Panc1 (cell line): ENCODE data around the gene METRN.

Source experiments
- CTCF ChIP-seq: fragments of 450-650 bp; IDR thresholded peaks from 2 replicates; pipeline ENCODE4 v1.5.1; 2017; ENCODE audit warnings: mild to moderate bottlenecking
- POLR2AphosphoS5 ChIP-seq: IDR thresholded peaks from 2 replicates; pipeline ENCODE4 v1.6.1; 2012; ENCODE audit warnings: mild to moderate bottlenecking, low read depth, low read length, moderate library complexity

DNA sequence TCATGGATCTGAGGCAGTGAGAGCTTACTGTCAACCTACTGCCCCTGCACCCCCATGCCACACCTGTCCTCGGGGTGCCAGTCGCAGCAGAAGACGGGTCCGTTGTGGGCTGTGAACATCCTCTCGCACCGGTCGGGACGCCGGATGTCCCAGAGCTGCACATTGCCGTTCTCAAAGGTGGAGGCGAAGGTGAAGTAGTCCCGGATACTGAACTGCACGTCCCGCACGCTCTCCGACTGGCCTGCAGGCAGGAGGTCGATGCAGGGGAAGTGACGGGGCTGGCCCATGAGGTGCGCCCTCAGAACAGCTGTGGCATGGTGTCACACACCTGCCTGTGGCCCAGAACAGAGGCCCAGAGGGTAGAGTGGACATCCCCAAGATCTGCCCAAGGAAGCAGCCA is 27.4 kb upstream of the METRN start:
- TF ChIP-seq CTCF (no peak), POLR2AphosphoS5 (no peak)
